ENCODE data around the gene EXD3. TPM values are rescaled to one million over a fixed set of nuclear protein-coding genes. Genes with fewer than 3 reads are reported as not detected.

EXD3 gene
- total and polyA plus RNA-seq, 2 of the 13 experiments (the other 11 are each of a cell fraction or from before 2014, with no cell fraction given) = 2.7 to 4.8 TPM

DNA sequence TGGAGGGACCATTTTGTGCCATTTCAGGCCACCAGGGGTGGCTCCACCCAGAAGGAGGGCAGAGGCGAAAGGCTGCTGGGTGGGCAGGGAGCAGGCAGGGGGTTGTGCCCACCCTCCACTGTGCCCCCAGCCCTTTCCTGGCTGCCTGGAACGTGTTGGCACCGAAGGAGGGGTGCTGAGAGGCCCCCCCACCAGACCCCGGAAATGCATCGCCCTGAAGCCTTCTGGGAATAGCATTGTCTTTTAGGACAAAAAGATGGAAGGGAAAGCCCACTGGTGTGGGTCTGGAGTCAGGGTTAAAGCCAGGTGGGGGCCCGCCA, 5.3 kb upstream of the EXD3 start:
- FAIRE-seq = no peak
- POLR2A ChIA-PET = no interaction called here
- in situ Hi-C loops (cut with HindIII; ENCODE audit: extremely low pct_ligation_motif_present, low pct_unique_long_range_greater_than_20kb) (no loop called here), intact Hi-C loops (cut with micrococcal nuclease; ENCODE audit: unreplicated experiment) (no loop called here)
- no peaks in the 10 kb centered on the region for H3K79me2 ChIP-seq (ENCODE audit: insufficient read depth, low read length)
- 67% methylated on average over 6 of the region's 6 CpGs for WGBS (ENCODE audit: low lambda C conversion rate)
- no peak overlapping the region for H3K27ac ChIP-seq (ENCODE audit: extremely low read length, insufficient read depth, low read length)
- H3K4me1 ChIP-seq (ENCODE audit: insufficient read depth, low read length) = peaks cover 12% of the 10 kb centered on the region
- no peak overlapping the region for H2AFZ ChIP-seq (ENCODE audit: low read length)
- no peak overlapping the region for H3K4me3 ChIP-seq (replicated peaks in 1 of 3; ENCODE audit: insufficient read depth in 1 of 3, low read depth in 2 of 3, low read length in 3 of 3)
- H3K27me3 ChIP-seq (ENCODE audit: control insufficient read depth in 1 of 2, insufficient read depth in 2 of 2, low read length in 2 of 2) = no peaks in the 10 kb centered on the region
- H4K20me1 ChIP-seq (ENCODE audit: insufficient read depth, low read length) = no peaks in the 10 kb centered on the region
- TF ChIP-seq ZNF567 (CRISPR knock-in tag; IDR thresholded peaks at IDR 0.05; ENCODE audit: borderline replicate concordance) = no peak
- TF ChIP-seq ZFP36L2 (CRISPR knock-in tag; IDR thresholded peaks at IDR 0.05) = no peak
- TF ChIP-seq ZNF383 (CRISPR knock-in tag; IDR thresholded peaks at IDR 0.05; ENCODE audit: borderline replicate concordance) = no peak
- TF ChIP-seq SRSF4 (IDR thresholded peaks at IDR 0.05; ENCODE audit: low read depth, low read length, poor library complexity, severe bottlenecking) = no peak
- TF ChIP-seq ZNF430 (CRISPR knock-in tag; IDR thresholded peaks at IDR 0.05) = no peak
- no peak for TF ChIP-seq ADNP (CRISPR knock-in tag; IDR thresholded peaks at IDR 0.05)
- no peak for TF ChIP-seq MAF1 (CRISPR knock-in tag; IDR thresholded peaks at IDR 0.05; ENCODE audit: borderline replicate concordance)
- no peak for TF ChIP-seq ZNF33A (CRISPR knock-in tag; IDR thresholded peaks at IDR 0.05; ENCODE audit: borderline replicate concordance)
- TF ChIP-seq PTBP1 (IDR thresholded peaks at IDR 0.05; ENCODE audit: low read depth, low read length, poor library complexity, severe bottlenecking) = no peak
- TF ChIP-seq, protein P1, sequence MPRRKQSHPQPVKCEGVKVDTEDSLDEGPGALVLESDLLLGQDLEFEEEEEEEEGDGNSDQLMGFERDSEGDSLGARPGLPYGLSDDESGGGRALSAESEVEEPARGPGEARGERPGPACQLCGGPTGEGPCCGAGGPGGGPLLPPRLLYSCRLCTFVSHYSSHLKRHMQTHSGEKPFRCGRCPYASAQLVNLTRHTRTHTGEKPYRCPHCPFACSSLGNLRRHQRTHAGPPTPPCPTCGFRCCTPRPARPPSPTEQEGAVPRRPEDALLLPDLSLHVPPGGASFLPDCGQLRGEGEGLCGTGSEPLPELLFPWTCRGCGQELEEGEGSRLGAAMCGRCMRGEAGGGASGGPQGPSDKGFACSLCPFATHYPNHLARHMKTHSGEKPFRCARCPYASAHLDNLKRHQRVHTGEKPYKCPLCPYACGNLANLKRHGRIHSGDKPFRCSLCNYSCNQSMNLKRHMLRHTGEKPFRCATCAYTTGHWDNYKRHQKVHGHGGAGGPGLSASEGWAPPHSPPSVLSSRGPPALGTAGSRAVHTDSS (CRISPR knock-in tag; conservative IDR thresholded peaks at IDR 0.05) = no peak
- no peak for TF ChIP-seq MLLT10 (CRISPR knock-in tag; IDR thresholded peaks at IDR 0.05)
- TF ChIP-seq ZNF652 (CRISPR knock-in tag; IDR thresholded peaks at IDR 0.05; ENCODE audit: borderline replicate concordance, low read depth) = no peak
- no peak for TF ChIP-seq ZNF484 (CRISPR knock-in tag; IDR thresholded peaks at IDR 0.05; ENCODE audit: borderline replicate concordance, low read depth)
- no peaks in the 10 kb centered on the region for H3K9me3 ChIP-seq (ENCODE audit: low read length)
- ATAC-seq = no peak
- no TSS peak for BruUV-seq (replicated peaks)
- CTCF ChIA-PET (ENCODE audit: low intra/inter-chr PET ratio, low total read pairs) = no interaction called here
- no peak for DNase-seq (ENCODE audit: low spot score)
- H3K4me2 ChIP-seq (ENCODE audit: low read depth, low read length) = no peak overlapping the region
- no peaks in the 10 kb centered on the region for H3K36me3 ChIP-seq (replicated peaks in 1 of 2; ENCODE audit: control insufficient read depth in 1 of 2, insufficient read depth in 2 of 2, low read length in 2 of 2)
- H3K9ac ChIP-seq (ENCODE audit: insufficient read depth, low read depth, low read length) = no peak overlapping the region
